Mesenchymal stem cell (in vitro differentiated cells and primary cell): ENCODE data around the gene HOXD4.

ENCODE experiments used
- DNase-seq: peaks from one replicate; pipeline ENCODE4 v3.0.0-alpha.2; 2013
- H2AFZ ChIP-seq: one replicate; pipeline ENCODE4 v1.6.1; 2013; ENCODE audit warnings: low read depth, mild to moderate bottlenecking, control low read depth, inconsistent platforms, low read length, moderate library complexity
- H2AK5ac ChIP-seq: 2 replicates; pipeline ENCODE4 v1.6.1; 2013; ENCODE audit warnings: low read length, moderate library complexity, mild to moderate bottlenecking, inconsistent platforms; ENCODE audit not compliant: severe bottlenecking
- H2BK120ac ChIP-seq: one replicate; pipeline ENCODE4 v1.6.1; 2013; ENCODE audit warnings: low read depth, mild to moderate bottlenecking, inconsistent platforms, low read length, moderate library complexity
- H2BK12ac ChIP-seq, 2 experiments: one replicate each; pipeline ENCODE4 v1.6.1; 2013; ENCODE audit warnings: inconsistent platforms in 2 of 2, low read length in 2 of 2, mild to moderate bottlenecking in 2 of 2, moderate library complexity in 2 of 2, control low read depth in 1 of 2
- H2BK15ac ChIP-seq: one replicate; pipeline ENCODE4 v1.6.1; 2013; ENCODE audit warnings: mild to moderate bottlenecking, low read depth, inconsistent platforms; ENCODE audit not compliant: poor library complexity, severe bottlenecking
- H2BK5ac ChIP-seq: 2 replicates; pipeline ENCODE4 v1.6.1; 2013; ENCODE audit warnings: low read depth, mild to moderate bottlenecking, low read length, control low read depth, inconsistent platforms; ENCODE audit not compliant: poor library complexity, severe bottlenecking
- H3K14ac ChIP-seq, 2 experiments: one replicate each; pipeline ENCODE4 v1.6.1; 2013; ENCODE audit warnings: inconsistent platforms in 2 of 2, low read length in 2 of 2, control low read depth in 1 of 2, mild to moderate bottlenecking in 1 of 2, moderate library complexity in 1 of 2
- H3K18ac ChIP-seq, 2 experiments: one replicate each; pipeline ENCODE4 v1.6.1; 2013; ENCODE audit warnings: inconsistent platforms in 2 of 2, low read length in 2 of 2, control low read depth in 1 of 2, low read depth in 1 of 2, mild to moderate bottlenecking in 1 of 2
- H3K23ac ChIP-seq, 2 experiments: one replicate each; pipeline ENCODE4 v1.6.1; 2013; ENCODE audit warnings: inconsistent platforms in 2 of 2, low read length in 2 of 2, mild to moderate bottlenecking in 2 of 2, moderate library complexity in 2 of 2, control low read depth in 1 of 2
- H3K27ac ChIP-seq: 2 replicates; pipeline ENCODE4 v1.5.1; 2013; ENCODE audit warnings: mild to moderate bottlenecking, moderate library complexity, low read length, control low read depth, inconsistent platforms; ENCODE audit not compliant: poor library complexity, severe bottlenecking
- H3K27me3 ChIP-seq, 2 experiments: 2 replicates each; pipeline versions ENCODE4 v1.6.1 to v1.7.0; 2013; ENCODE audit warnings: low read length in 2 of 2, mild to moderate bottlenecking in 2 of 2, moderate library complexity in 2 of 2, control low read depth in 1 of 2, inconsistent platforms in 1 of 2; ENCODE audit not compliant: control insufficient read depth in 1 of 2, insufficient read depth in 1 of 2
- H3K36me3 ChIP-seq, 2 experiments: 2 replicates each; pipeline versions ENCODE4 v1.6.1 to v1.7.0; 2013; ENCODE audit warnings: low read length in 2 of 2, control low read depth in 1 of 2, inconsistent platforms in 1 of 2, low read depth in 1 of 2, mild to moderate bottlenecking in 1 of 2; ENCODE audit not compliant: insufficient read depth in 2 of 2, control insufficient read depth in 1 of 2
- H3K4ac ChIP-seq, 2 experiments: one replicate each; pipeline ENCODE4 v1.6.1; 2013; ENCODE audit warnings: inconsistent platforms in 2 of 2, low read length in 2 of 2, mild to moderate bottlenecking in 2 of 2, moderate library complexity in 2 of 2, control low read depth in 1 of 2, low read depth in 1 of 2
- H3K4me1 ChIP-seq: 2 replicates; pipeline ENCODE4 v1.6.1; 2013; ENCODE audit warnings: low read depth, low read length, control low read depth; ENCODE audit not compliant: control insufficient read depth, insufficient read depth
- H3K4me2 ChIP-seq: 2 replicates; pipeline ENCODE4 v1.6.1; 2013; ENCODE audit warnings: low read length, mild to moderate bottlenecking, inconsistent platforms; ENCODE audit not compliant: poor library complexity, severe bottlenecking
- H3K4me3 ChIP-seq, 2 experiments: 2 replicates each; pipeline versions ENCODE4 v1.5.1 to v1.7.0; 2013; ENCODE audit warnings: low read length in 2 of 2, mild to moderate bottlenecking in 2 of 2, control low read depth in 1 of 2, low read depth in 1 of 2; ENCODE audit not compliant: insufficient read depth in 1 of 2
- H3K79me1 ChIP-seq: replicated peaks from 2 replicates; pipeline ENCODE4 v1.6.1; 2013; ENCODE audit warnings: mild to moderate bottlenecking, control low read depth, low read length, inconsistent platforms; ENCODE audit not compliant: poor library complexity, severe bottlenecking
- H3K9ac ChIP-seq: 2 replicates; pipeline ENCODE4 v1.7.0; 2013; ENCODE audit warnings: mild to moderate bottlenecking, low read length, moderate library complexity
- H3K9me3 ChIP-seq: 2 replicates; pipeline ENCODE4 v1.7.0; 2013; ENCODE audit warnings: mild to moderate bottlenecking, low read length; ENCODE audit not compliant: control insufficient read depth
- H4K8ac ChIP-seq: one replicate; pipeline ENCODE4 v1.6.1; 2013; ENCODE audit warnings: inconsistent platforms, mild to moderate bottlenecking, low read length, moderate library complexity
- H4K91ac ChIP-seq: one replicate; pipeline ENCODE4 v1.6.1; 2013; ENCODE audit warnings: mild to moderate bottlenecking, low read length, inconsistent platforms
- WGBS: methylation state at CpG from one replicate; pipeline ENCODE4 v1.1.7; 2013; ENCODE audit warnings: mixed read lengths; 5-methylcytosine and 5-hydroxymethylcytosine counted together

The HOXD4 gene

DNA sequence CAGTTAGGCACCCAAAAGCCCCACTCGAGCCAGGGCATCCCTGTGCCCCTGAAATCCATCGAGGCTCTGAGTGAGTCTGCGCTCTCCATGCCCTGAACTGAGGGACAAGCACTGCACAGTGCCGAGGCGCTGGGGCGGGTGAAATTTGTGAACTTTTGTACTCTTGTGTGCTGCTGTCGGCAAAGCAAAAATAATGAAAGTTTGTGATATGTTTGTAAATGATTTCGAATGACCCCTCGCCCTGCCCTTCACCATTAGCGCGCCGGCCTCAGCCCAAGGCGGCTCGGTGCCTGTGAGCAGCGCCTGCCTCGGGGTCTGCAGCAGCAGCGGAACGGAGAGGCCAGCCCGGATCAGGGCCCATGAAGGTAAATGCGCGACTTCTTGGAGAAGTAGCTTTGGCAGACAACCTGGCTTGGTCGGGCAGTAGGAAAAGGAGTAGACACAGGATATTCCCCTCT lies 1.8 kb upstream of the HOXD4 start:
- H3K18ac ChIP-seq, result no peak overlapping the region
- 30% methylated on average over 22 of the region's 22 CpGs for WGBS
- H2BK5ac ChIP-seq, result no peak overlapping the region
- H3K23ac ChIP-seq, result peak overlapping the region in 1 of 2 experiments; percentile 42
- H3K14ac ChIP-seq, result no peak overlapping the region
- no peak overlapping the region for H2BK120ac ChIP-seq
- no peak overlapping the region for H3K4me3 ChIP-seq
- H4K8ac ChIP-seq, result no peak overlapping the region
- no peaks in the 10 kb centered on the region for H3K9me3 ChIP-seq
- no peak overlapping the region for H2AK5ac ChIP-seq
- peaks cover 10 to 14% of the 10 kb centered on the region in 2 experiments for H3K36me3 ChIP-seq
- no peak overlapping the region for H3K27ac ChIP-seq
- no peak overlapping the region for H2BK12ac ChIP-seq
- no peak overlapping the region for H4K91ac ChIP-seq
- no peak for DNase-seq
- no peak overlapping the region for H2BK15ac ChIP-seq
- peaks cover 8% of the 10 kb centered on the region for H3K79me1 ChIP-seq
- H3K4ac ChIP-seq, result no peak overlapping the region
- H3K4me1 ChIP-seq, result peaks cover 12% of the 10 kb centered on the region
- H2AFZ ChIP-seq, result no peak overlapping the region
- H3K27me3 ChIP-seq, result peaks cover 0 to 68% of the 10 kb centered on the region in 2 experiments
- no peak overlapping the region for H3K9ac ChIP-seq
- H3K4me2 ChIP-seq, result no peak overlapping the region

- peaks cover 14 to 15% of the 10 kb centered on the region in 2 experiments for H3K36me3 ChIP-seq
- no peak overlapping the region for H3K18ac ChIP-seq
- H3K23ac ChIP-seq, result no peak overlapping the region
- no peaks in the 10 kb centered on the region for H3K9me3 ChIP-seq
- no peak overlapping the region for H3K27ac ChIP-seq
- H3K4ac ChIP-seq, result no peak overlapping the region
- no peak overlapping the region for H2BK5ac ChIP-seq
- H3K14ac ChIP-seq, result no peak overlapping the region
- H4K8ac ChIP-seq, result no peak overlapping the region
- WGBS, result 36% methylated on average over 22 of the region's 24 CpGs
- no peak overlapping the region for H4K91ac ChIP-seq
- H2BK120ac ChIP-seq, result no peak overlapping the region
- H2AK5ac ChIP-seq, result no peak overlapping the region
- H3K4me2 ChIP-seq, result no peak overlapping the region
- DNase-seq, result no peak
- H3K9ac ChIP-seq, result no peak overlapping the region
- H3K4me3 ChIP-seq, result no peak overlapping the region
- H3K27me3 ChIP-seq, result peaks cover 0 to 68% of the 10 kb centered on the region in 2 experiments
- H3K79me1 ChIP-seq, result peaks cover 8% of the 10 kb centered on the region
- H3K4me1 ChIP-seq, result peaks cover 12% of the 10 kb centered on the region
- H2AFZ ChIP-seq, result no peak overlapping the region
- H2BK12ac ChIP-seq, result no peak overlapping the region
- H2BK15ac ChIP-seq, result no peak overlapping the region
Measured at GRCh38 chr2:176149939-176150583, 1.3 kb upstream of the HOXD4 start.

DNA sequence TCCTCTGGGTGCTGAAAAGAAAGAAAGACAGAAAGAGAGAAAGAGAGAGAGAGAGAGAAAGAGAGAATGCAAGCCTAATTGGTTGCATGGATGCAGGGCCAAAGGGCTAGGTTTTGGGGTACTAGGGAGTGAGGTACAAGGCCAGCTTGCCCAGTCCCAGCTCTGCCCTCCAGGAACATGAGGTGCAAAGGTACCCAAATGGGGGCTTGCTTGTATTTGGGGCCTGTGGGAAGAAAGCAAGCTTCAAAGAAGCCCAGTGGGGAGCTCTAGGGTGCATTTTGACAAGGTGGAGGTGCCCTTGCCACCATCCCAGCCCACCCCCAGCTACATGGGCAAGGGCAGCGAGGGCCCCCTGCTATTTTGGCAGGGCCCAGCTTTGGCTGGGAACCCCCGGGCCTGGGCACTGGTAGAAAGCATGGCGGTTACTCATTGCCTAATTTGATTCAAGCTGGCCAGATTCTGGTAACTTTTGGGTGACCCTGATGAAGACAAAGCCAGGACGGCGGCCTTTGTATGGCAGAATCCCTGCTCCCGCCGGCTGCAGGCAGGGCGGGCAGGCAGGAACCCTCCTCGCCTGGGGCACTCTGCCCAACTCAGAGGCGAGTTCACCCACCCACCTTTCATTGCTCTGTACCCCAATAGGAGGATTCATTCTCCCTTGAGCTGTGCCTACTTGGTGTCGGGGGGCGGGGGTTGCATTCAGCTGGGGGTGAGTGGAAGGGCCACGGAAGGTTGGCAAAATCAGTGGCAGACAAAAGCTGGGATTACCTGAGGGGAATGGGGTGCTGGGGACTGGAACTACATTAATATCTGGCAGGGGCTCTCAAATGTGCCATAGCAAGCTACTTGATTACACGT lies 537 bp upstream of the HOXD4 start:
- DNase-seq, result no peak

More for the DNA sequence above, 537 bp upstream of the HOXD4 start:
- Histone ChIP-seq H3K9me3 (no peaks in the 10 kb centered on the region), H2BK12ac (no peak overlapping the region), H3K14ac (no peak overlapping the region), H3K23ac (no peak overlapping the region), H3K4me2 (no peak overlapping the region), H4K8ac (no peak overlapping the region), H2AFZ (no peak overlapping the region), H3K79me1 (peaks cover 8% of the 10 kb centered on the region), H2AK5ac (no peak overlapping the region), H3K4me3 (no peak overlapping the region), H3K9ac (no peak overlapping the region), H4K91ac (no peak overlapping the region), H2BK120ac (no peak overlapping the region), H2BK5ac (no peak overlapping the region), H3K4me1 (peaks cover 12% of the 10 kb centered on the region), H3K18ac (no peak overlapping the region), H3K36me3 (peaks cover 14 to 16% of the 10 kb centered on the region in 2 experiments), H3K27me3 (peaks cover 0 to 70% of the 10 kb centered on the region in 2 experiments), H3K4ac (no peak overlapping the region), H2BK15ac (no peak overlapping the region), H3K27ac (no peak overlapping the region)
- WGBS, result 43% methylated on average over 11 of the region's 14 CpGs
